Keratinocyte (primary cell): ENCODE data around the gene ZCCHC13.

ENCODE experiments used
- EZH2 ChIP-seq: IDR thresholded peaks from one replicate; pipeline ENCODE4 v1.6.1; 2012; ENCODE audit warnings: inconsistent platforms, mild to moderate bottlenecking, low read length, moderate library complexity
- TF ChIP-seq, protein P1 (sequence below), 3 experiments: IDR thresholded peaks in 1 of 3; conservative IDR thresholded peaks in 1 of 3; optimal IDR thresholded peaks in 1 of 3; 2 replicates in 2 of 3; 3 replicates in 1 of 3; pipeline versions ENCODE3 to v1.5.1; 2011; ENCODE audit warnings: low read length in 3 of 3, mild to moderate bottlenecking in 3 of 3, moderate library complexity in 2 of 3, control low read depth in 1 of 3, inconsistent platforms in 1 of 3; ENCODE audit not compliant: insufficient read depth in 2 of 3; ENCODE audit errors: extremely low read depth in 1 of 3

DNA sequence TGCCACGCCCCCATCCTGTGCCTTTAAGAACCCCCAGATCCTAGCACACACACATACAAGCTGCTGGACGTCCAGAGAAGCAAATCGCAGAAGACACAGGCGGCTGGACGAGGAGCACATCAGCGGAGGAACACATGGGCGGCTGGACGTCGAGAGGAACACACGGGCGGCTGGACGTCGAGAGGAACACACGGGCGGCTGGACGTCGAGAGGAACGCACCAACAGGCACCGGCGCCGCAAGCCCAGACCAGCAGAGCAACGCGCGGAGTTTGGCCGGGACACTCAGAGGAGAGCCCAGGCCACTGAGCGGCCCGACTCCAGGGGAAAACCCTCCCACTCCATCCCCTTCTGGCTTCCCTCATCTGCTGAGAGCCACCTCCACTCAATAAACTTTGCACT lies 17.2 kb downstream of the ZCCHC13 start:
- TF ChIP-seq, protein P1, sequence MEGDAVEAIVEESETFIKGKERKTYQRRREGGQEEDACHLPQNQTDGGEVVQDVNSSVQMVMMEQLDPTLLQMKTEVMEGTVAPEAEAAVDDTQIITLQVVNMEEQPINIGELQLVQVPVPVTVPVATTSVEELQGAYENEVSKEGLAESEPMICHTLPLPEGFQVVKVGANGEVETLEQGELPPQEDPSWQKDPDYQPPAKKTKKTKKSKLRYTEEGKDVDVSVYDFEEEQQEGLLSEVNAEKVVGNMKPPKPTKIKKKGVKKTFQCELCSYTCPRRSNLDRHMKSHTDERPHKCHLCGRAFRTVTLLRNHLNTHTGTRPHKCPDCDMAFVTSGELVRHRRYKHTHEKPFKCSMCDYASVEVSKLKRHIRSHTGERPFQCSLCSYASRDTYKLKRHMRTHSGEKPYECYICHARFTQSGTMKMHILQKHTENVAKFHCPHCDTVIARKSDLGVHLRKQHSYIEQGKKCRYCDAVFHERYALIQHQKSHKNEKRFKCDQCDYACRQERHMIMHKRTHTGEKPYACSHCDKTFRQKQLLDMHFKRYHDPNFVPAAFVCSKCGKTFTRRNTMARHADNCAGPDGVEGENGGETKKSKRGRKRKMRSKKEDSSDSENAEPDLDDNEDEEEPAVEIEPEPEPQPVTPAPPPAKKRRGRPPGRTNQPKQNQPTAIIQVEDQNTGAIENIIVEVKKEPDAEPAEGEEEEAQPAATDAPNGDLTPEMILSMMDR (optimal IDR thresholded peaks at IDR 0.05 in 1 of 3, IDR thresholded peaks at IDR 0.05 in 1 of 3, conservative IDR thresholded peaks at IDR 0.05 in 1 of 3; ENCODE audit: extremely low read depth in 1 of 3, insufficient read depth in 2 of 3, low read length in 3 of 3): no peak
- no peak for TF ChIP-seq EZH2
